GM18951 (cell line): ENCODE data around the gene CR1.
"Not testable (repeated sequence)": the region's sequence is repeated elsewhere in the genome, so short reads cannot be mapped to it uniquely, and the experiment has no call there.

Experiments
- POLR2A ChIP-seq: IDR thresholded peaks from 4 replicates; pipeline ENCODE4 v1.6.1; 2011; ENCODE audit warnings: mild to moderate bottlenecking; ENCODE audit not compliant: insufficient read length, insufficient read depth; ENCODE audit errors: extremely low read depth
- in situ Hi-C: fragments of 300-500 bp; cut with MboI; formaldehyde crosslinking; loops from one replicate; pipeline ENCODE4 v1.12.0; 2022; ENCODE audit warnings: low sequenced_read_pairs, mixed read lengths, inconsistent platforms; ENCODE audit not compliant: unreplicated experiment

CR1 gene

GRCh38 chr1:207670192-207670591, 174.2 kb downstream of the CR1 start:
- TF ChIP-seq POLR2A: no peak
- in situ Hi-C loops: no loop called here

GRCh38 chr1:207670997-207671396, 175.0 kb downstream of the CR1 start:
- TF ChIP-seq POLR2A: no peak
- in situ Hi-C loops: no loop called here

- TF ChIP-seq POLR2A: no peak
- in situ Hi-C loops: no loop called here
These were observed 176.7 kb downstream of the CR1 start for GRCh38 chr1:207672522-207673130.

- no peak for TF ChIP-seq POLR2A
- in situ Hi-C loops: no loop called here
These were observed 177.4 kb downstream of the CR1 start for GRCh38 chr1:207673399-207673798.

GRCh38 chr1:207676153-207676552, 180.2 kb downstream of the CR1 start:
- in situ Hi-C loops: no loop called here
- no peak for TF ChIP-seq POLR2A

GRCh38 chr1:207680590-207681388, 184.8 kb downstream of the CR1 start:
- in situ Hi-C loops: not testable (repeated sequence)

GRCh38 chr1:207682872-207683434, 187.0 kb downstream of the CR1 start:
- in situ Hi-C loops: not testable (repeated sequence)

GRCh38 chr1:207690551-207690950, 194.6 kb downstream of the CR1 start:
- in situ Hi-C loops: not testable (repeated sequence)

- in situ Hi-C loops: no loop called here
These were observed 195.1 kb downstream of the CR1 start for GRCh38 chr1:207691010-207691409.

More at GRCh38 chr1:207691010-207691409, 195.1 kb downstream of the CR1 start:
- no peak for TF ChIP-seq POLR2A
